GM21529 (cell line): ENCODE data around the gene SDF2.
"Not testable (repeated sequence)": the region's sequence is repeated elsewhere in the genome, so short reads cannot be mapped to it uniquely, and the experiment has no call there.

Source experiments
- ATAC-seq: cut with Tn5 transposase; IDR thresholded peaks from one replicate; pipeline ENCODE4 v1.9.1; 2021; ENCODE audit not compliant: unreplicated experiment

SDF2 gene

DNA sequence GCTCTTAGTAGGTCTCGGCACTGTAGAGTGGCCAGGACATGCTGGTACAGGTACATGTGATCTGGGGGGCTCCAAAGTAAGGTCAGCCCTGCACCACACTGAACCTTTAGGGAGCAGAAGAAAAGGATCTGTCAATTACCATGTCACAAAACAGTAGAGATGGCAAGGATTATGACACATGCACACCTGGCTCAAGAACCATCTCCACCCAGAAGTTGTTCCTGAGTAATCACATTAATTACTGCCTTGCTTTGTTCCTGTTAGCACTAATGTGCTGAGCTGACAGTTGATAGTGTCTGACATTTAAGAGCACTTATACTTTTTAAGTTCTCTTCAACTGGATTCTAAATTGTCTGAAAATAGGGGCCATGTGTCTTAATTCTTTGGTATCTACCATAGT, 26.2 kb downstream of the SDF2 start:
- no peak for ATAC-seq

DNA sequence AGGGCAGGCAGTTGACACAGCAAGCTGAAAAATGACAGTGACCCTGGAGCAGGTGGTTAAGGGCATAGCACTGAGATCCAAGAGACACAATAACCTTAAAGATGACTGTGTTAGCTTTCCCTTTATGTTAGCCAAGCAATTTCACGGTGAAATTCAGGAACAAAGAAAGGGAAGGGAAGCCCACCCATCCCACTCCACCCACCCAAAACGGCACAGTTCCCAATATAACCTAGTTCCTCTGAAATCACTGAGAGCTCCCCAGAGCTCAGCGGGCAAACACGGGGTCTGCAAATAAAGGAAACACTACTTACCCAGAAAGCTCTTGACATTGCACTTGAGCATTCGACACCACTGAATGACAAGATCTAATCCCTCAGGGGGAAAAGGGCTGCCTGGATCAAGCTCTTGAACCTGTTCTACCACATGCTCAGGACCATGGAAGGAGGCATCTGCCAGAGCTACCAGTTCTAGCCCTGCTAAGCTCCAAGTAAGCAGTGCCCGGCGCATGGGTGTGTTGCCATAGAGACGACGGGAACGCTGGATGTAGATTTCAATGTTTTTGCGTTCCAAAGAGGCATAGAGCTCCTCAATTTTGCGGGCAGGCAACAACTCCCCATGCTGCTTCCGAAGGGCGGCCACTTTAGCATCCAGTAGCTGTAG, 27.4 kb downstream of the SDF2 start:
- ATAC-seq = no peak

DNA sequence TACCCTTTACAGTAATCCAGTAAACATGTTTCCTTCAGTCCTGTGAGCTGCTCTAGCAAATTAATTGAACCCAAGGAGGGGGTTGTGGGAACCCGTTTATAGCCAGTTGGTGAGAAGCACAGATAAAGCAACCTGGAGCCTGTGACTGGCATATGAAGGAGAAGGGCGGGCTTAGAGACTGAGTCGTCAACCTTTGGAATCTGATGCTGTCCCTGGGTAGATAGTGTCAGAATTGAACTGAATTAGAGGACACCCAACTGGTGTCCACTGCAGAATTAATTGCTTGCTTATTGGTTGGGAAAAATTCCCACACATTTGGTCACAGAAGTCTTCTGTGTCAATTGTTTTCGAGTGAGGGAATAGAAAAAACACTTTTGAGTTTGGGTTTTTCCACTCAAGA, 34.9 kb downstream of the SDF2 start:
- ATAC-seq = no peak

DNA sequence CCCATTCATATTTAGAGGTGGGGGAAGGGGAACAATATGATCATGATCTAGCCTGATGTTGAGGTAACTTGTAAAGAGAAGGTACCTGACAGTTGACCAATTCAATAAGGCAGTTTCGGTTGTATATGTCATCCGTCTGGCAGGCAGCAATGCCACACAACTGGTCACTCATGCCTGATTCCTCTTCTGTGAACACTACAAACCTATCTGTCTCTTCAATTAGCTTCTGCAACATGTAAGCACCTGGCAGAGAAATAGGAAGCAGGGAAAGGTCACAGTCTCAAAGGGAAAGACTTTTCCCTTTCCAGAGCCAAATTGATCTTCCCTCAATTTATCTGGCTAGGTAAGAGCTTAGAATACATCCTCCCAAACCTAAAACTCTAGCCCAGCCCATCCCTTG, 37.6 kb downstream of the SDF2 start:
- ATAC-seq = no peak

DNA sequence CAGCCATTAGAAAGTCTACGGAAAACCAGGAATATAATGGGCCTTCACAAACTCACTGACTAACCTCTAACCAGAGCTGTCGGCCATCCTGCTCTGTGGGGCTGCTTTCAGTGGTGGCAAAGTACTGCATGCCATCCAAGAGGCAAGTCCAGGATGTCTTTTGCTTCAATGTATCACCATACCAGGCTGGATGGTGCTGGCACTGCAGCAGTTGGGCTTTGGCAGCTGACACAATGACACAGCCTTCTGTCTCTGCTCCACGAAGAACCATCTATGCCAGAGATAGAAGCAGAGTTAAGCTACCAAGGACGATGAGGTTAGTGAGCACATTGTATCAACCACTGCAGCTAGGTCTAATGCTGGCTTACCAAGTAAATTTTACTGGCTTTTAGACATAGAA, 38.0 kb downstream of the SDF2 start:
- no peak for ATAC-seq

DNA sequence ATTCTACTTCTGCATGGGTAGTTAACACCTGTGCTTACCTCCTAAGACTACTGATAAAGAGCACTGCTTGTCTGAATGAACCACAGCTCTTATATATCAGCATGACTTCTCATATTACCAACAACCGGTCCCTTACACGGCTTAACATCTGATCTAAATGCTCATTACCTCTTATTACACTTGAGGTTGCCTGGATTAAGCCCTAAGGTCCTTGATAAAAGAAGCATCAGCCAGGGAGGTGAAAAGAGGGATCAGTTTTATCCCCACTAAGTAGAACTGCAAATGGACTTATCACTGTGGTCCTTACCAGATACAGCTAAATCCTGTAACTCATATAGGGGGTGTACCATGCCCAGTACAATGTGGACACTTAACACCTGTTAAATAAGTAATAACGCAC, 39.5 kb downstream of the SDF2 start:
- ATAC-seq = no peak

DNA sequence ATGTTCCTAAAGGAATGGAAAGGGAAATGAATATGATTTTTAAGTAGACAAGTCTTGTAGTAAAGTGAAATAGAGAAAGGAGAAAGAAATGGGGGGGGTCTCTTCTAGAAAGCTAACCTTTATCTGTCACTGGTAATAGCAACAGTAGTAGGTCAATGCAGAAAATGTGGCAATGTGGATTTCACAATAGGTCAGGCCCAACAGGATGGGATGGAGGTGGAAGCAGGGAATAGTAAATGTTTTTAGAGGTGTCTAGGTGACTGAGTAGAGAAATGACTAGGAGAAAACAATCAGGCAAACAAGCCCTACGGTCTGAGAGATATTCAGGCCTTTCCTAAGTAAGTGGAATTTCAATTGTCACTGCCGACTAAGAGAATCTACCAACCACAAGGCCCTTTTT, 41.7 kb downstream of the SDF2 start:
- no peak for ATAC-seq

DNA sequence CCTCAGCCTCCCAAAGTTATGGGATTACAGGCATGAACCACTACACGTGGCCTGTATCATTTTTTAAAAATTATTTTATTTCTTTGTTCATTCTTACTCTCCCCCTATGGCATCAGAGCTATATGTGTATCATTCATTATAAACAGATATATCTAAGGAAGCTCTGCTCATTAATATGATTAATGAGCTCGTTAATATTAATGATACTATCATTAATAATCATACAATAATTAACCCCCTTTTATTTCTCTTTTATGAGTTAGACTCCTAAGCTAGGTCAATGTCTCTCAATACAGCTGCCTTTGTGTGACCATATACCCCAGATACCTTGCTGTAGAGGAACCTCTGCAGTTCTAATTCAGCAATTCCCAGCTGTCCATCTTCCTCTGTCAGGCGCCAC, 43.2 kb downstream of the SDF2 start:
- ATAC-seq = no peak

DNA sequence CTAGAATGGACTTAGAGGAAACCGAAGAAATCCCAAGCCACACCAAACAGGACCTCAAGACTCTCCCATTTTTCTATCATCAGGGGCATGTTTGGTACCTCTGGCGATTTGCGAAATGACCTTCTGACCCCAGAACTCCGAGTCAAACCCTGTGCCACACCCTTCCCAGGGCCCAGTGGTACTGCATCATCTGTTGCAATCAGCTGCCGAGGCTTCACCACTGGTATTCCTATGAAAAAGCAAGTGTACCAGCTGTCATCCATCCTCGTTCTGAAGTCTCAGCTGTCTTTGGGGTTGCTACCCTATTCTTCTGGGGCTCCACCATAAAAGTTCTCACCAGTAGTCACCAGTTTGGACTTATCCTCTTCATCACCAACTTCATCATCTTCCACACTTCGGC, 45.4 kb downstream of the SDF2 start:
- no peak for ATAC-seq

DNA sequence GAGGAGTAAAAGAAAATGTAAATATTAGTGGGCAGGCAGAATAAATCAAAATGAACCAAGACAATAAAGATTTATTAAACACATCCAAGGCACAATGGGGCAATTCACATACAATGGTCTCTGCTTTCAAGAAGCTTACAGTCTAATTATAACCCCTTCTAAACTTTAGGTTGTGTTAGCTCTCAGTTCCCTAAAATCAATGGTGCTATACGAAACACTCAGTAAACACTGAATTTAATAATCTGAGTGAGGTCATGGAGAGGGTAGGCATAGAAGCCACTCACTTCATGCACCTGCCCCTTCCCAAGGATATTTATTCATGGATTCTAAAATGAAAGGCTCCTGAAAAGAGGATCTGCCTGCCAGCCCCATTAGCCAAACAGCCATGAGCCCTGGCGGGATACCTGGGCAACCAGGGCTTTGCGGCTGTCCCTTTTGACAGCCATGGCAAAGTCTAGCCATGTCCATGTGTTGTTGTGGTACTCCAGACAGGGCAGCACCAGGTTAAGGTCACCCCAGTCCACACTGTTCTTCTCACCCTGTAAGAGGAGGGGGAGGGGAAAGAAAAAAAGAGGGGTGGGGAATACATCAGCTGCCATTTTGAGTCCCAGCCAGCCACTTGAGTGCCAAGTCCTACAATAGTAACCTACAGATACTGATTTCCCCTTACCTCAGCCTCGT, 46.3 kb downstream of the SDF2 start:
- no peak for ATAC-seq

DNA sequence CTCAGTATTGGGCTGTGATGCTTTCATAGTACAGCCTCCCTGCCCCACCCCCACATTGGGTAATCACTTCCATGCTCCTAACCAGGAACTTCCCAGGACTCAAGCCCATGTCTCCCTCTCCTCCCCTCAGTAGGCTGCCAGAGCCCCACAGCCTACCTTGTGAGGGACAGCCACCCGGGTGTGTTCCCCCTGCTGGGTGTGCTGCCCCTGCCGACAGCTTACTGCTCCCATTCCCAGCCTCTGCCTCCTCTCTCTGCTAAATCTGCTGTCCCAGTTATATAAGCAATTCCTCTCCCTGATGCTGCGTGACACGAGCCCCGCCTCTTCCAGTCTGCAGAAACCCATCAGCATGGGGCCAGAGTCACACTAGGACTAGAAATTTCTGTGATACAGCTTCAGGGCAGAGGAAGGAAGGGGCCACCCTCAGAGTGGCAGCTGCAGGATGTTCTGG, 47.8 kb downstream of the SDF2 start, which contains the start of gene RSKR:
TSS of gene RSKR (minus strand) at position 255 of the 451 bp plus-strand sequence. CDS start at position 231, 24 bp downstream.
- ATAC-seq = no peak

DNA sequence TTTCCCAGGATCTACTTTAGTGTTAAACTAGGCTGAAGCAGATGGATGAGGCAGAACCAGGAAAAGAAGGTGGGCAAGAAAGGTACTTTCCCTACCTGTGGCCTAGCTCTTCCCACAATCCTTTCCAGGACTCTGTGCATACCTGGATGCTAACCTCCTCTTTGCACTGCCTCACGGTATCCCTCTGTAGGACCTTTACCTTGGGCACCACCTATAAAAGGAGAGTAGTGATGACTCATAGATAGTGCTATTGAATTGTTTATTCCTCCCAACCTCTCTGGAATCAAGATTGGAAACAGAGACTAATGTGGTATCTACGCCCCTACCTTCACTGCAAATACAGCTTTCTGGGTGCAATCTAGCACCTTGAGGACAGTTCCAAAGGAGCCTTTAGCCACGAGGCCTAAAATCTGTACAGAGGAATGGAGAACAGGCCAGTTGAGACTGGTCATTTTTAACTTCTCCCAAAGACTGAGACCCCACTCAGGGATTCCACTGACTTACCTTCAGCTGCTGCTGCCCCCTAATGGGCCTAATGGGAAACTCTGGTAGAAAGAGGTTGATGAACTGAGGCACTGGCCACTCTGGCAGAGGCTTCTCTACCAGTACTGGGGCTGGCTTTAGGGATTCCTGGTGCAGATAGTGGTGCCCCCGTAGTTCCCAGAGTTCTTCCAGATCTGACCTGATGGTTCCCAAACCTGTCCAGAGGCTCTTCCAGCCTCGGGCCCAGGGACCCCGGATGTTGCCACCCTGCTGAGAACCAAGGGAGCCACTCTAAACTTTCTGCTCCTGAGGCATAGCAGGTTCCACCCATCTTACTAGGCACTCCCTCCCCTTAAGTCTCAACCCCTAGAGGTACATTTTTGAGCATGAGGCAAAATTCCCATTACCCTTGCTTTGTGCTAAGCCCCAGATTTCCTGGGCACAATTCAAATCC, 48.5 kb downstream of the SDF2 start:
- no peak for ATAC-seq

DNA sequence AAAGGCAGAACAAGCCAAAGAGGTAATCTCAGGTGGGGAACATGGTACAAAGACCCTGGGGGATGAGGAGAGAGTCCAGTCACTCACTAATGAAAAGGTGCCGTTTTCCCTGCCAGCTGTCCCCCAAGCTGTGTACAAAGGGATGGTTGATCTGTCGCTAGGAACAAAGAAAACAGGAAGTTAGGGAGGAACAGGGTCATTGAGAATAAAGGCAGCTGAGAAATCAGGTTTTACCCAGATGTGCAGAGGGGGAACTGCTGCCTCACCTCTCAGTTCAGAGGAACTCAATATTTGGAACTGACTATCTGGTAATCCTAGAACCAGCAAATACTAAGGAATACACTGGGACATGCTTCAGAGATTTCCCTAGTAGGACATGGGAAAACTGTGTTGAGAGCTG, 49.2 kb downstream of the SDF2 start:
- ATAC-seq = no peak

DNA sequence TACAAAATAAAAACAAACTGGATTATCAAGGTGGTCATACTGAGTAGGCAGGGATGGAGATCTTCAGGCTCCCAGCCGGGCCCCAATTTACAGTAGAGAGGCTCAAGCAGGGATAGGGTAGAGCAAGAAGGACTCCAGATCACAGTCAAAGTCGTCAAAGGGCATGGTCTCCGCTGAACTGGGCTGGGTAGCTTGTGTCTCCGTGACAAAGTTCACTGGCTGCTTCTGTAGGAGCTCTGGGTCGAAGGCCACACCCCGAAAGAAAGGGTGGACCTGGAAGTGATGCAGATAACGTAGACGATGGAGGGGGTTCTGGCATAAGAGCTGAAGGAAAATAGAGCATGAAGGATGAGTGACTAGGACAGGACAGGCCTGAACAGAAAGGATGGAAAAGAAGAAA, 51.3 kb downstream of the SDF2 start:
- ATAC-seq = no peak

DNA sequence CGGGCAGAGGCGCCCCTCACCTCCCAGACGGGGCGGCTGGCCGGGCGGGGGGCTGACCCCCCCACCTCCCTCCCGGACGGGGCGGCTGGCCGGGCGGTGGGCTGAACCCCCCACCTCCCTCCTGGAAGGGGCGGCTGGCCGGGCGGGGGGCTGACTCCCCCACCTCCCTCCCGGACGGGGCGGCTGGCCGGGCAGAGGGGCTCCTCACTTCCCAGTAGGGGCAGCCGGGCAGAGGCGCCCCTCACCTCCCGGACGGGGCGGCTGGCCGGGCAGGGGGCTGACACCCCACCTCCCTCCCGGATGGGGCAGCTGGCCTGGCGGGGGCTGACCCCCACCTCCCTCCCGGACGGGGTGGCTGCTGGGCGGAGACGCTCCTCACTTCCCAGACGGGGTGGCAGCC, 57.7 kb downstream of the SDF2 start:
- not testable (repeated sequence) for ATAC-seq

DNA sequence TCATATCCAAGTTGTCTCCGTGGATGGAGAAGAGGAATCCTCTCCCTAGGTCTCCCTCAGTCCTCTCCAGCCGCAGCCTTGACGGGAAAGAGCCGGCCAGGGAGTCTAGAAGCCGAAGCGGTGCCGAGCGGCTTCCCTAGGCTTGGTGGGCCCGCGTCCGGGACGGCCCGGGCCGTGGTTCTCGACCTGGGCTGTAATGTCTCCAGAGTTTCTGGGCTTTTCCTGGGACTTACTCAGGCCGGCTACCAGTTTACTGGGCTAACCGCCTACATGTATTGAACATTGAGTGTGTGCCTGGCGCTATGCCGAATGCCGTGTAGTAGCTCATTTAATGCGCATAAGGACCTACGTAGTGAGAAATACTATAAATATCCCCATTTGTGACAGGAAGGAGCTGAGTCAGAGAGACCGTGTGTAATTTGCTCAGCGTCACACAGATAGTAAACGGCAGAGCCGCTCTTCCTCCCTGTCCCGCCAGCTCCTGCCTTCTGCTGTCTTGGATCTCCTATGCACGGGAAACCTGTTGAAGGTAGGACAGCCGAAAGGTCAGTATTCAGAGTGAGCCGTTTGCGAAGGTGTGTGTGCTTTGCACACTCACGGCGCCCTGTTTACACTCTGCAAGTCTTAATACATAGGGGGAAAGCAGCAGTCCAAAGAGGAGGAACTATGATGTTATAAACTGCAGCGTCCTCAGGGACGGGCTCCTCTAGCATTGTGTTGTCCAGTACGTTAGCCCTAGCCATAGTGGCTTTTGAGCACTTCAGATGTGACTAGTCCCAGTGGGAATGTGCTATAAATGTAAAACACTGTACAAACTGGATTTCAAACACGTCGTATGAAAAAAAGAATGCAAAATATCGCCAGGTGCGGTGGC, 62.2 kb downstream of the SDF2 start:
- ATAC-seq = peak; percentile 52

DNA sequence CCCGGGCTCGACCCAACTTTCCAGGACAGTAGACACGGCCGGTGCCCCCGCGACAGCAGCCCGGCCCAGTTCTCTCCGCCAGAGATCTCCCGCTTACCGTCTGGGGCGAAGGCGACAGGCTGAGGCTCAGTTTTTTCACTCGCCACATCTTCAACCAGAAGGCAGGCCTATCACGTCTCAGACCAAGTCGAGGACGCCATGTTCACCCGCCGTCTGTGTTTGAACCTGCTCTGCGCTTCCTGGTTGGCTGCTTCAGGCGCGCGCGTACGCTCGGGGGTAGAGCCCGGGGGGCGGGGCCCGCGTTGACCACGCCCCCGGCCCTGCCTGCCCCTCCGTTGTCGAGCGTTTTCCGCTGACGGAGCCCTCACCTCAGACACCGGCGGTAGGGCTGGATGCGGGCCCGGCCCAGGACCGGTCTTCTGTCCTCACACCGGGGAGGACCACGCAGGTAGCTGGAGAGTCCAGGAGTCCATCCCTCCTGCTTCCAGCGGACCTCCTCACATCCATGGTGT, 62.9 kb downstream of the SDF2 start, which contains the start of gene SPAG5:
TSS of gene SPAG5 (minus strand) at position 227 of the 512 bp plus-strand sequence. CDS start at position 148, 79 bp downstream.
- ATAC-seq = peak; percentile 76

DNA sequence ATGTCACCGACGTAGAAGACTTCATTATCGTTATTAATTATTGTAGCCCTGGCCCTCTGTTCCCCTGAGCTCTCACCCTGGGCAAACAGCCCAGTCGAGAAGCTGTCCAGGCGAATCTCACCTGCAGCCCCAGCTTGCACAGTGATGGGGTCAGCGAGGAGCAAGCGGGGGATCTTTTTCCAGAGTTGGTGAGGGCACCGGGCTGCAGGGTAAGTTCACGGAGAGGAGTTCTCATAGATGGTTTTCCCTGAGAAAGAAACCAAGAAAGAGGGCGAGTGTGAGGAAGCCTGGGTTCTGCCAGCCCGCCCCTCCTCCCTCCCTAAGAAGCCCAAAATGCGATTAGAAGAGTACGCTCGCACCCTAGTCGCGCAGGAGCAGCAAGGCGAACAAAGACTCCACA, 63.3 kb downstream of the SDF2 start:
- ATAC-seq = peak; percentile 6
